Large intestine (tissue), 3 donors: ENCODE results near the gene C6orf47. TPM values are rescaled to one million over a fixed set of nuclear protein-coding genes. Genes with fewer than 3 reads are reported as not detected.

Source experiments
- DNase-seq, 2 donors: peaks; one replicate each; pipeline versions ENCODE4 v3.0.0 to v3.0.0-alpha.2; 2013
- H3K27ac ChIP-seq: one replicate; pipeline ENCODE4 v1.5.1; 2013; ENCODE audit warnings: low read length
- H3K27me3 ChIP-seq: 2 replicates; pipeline ENCODE4 v1.6.1; 2013; ENCODE audit warnings: low read length; ENCODE audit not compliant: control insufficient read depth, insufficient read depth
- H3K36me3 ChIP-seq: 2 replicates; pipeline ENCODE4 v1.6.1; 2013; ENCODE audit warnings: low read length; ENCODE audit not compliant: control insufficient read depth, insufficient read depth
- H3K4me1 ChIP-seq: one replicate; pipeline ENCODE4 v1.6.1; 2013; ENCODE audit warnings: low read length; ENCODE audit not compliant: control insufficient read depth, insufficient read depth
- H3K4me3 ChIP-seq: one replicate; pipeline ENCODE4 v1.5.1; 2013; ENCODE audit warnings: low read length
- H3K9me3 ChIP-seq: one replicate; pipeline ENCODE4 v1.6.1; 2013; ENCODE audit warnings: mild to moderate bottlenecking, low read depth, low read length, moderate library complexity; ENCODE audit not compliant: control insufficient read depth
- WGBS: methylation state at CpG from one replicate; pipeline ENCODE4 v1.1.5; 2013; ENCODE audit warnings: low lambda C conversion rate; ENCODE audit not compliant: insufficient coverage; 5-methylcytosine and 5-hydroxymethylcytosine counted together
- polyA plus RNA-seq: library from polyadenylated mRNA; unstranded; fragments of 120-200 nt; gene quantifications from one replicate; pipeline ENCODE4 v1.2.1, GENCODE V29; 2013

Gene C6orf47
- polyA plus RNA-seq, 1 donor, result 21.5 TPM

- Histone ChIP-seq H3K27ac (no peak overlapping the region), H3K27me3 (no peaks in the 10 kb centered on the region), H3K9me3 (no peaks in the 10 kb centered on the region), H3K4me3 (no peak overlapping the region), H3K36me3 (no peaks in the 10 kb centered on the region), H3K4me1 (peaks cover 22% of the 10 kb centered on the region)
- no peak for DNase-seq
- 90% methylated on average over 2 of the region's 4 CpGs for WGBS
Measured at GRCh38 chr6:31610968-31611367, 49.6 kb downstream of the C6orf47 start.

DNA sequence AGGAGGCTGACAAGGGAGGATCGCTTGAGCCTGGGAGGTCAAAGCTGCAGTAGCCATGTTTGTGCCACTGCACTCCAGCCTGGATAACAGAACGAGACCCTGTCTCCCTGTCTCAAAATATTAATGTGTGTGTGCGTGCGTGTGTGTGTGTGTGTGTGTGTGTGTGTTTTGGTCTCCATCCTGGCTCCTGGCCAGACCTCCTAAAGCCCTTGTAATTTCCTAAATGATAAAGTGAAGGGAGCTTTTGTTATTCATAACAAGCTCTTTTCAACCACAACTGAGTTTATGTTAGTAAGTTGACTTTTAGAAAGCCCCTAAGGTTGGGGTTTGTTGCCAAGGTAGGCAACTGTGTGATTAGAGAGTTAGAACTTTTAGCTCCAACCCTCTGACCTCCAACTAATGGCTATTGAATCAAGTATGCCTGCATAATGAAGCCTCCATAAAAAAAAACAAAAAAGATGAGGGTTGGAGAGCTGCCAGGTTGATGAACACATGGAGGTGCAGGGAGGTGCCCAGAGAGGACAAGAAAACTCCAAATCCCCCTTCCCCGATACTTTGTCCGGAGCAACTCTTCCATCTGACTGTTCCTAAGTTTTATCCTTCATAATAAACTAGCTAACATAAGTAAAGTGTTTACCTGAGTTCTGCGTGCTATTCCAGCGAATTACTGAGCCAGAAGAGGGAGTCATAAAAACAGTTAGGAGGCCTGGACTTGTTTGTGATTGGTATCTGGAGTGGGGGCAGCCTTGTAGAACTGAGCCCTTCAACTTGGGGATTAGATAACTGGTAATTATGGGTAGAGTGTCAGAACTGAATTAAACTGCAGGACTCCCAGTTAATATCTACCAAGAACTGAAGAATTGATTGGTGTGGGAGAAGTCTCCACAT lies 50.8 kb downstream of the C6orf47 start:
- Histone ChIP-seq H3K4me3 (no peak overlapping the region), H3K27ac (no peak overlapping the region), H3K27me3 (no peaks in the 10 kb centered on the region), H3K4me1 (peaks cover 14% of the 10 kb centered on the region), H3K36me3 (no peaks in the 10 kb centered on the region), H3K9me3 (no peaks in the 10 kb centered on the region)
- WGBS, result no CpG with 5 or more reads among the region's 8 CpGs
- DNase-seq, result no peak

Other genes with a start within 250 kb of the C6orf47 start
- 0.73 TPM for gene MICB, start 162.6 kb downstream of the C6orf47 start, polyA plus RNA-seq
- gene MCCD1, start 131.8 kb downstream of the C6orf47 start, polyA plus RNA-seq, result not detected
- gene DDX39B, start 118.8 kb downstream of the C6orf47 start, polyA plus RNA-seq, result 499 TPM
- 9.1 TPM for gene ATP6V1G2, start 114.2 kb downstream of the C6orf47 start, polyA plus RNA-seq
- gene NFKBIL1, start 113.2 kb downstream of the C6orf47 start, polyA plus RNA-seq, result 23.4 TPM
- gene LTA, start 88.5 kb downstream of the C6orf47 start, polyA plus RNA-seq, result 0.96 TPM
- gene TNF, start 85.2 kb downstream of the C6orf47 start, polyA plus RNA-seq, result 1.5 TPM
- gene LTB, start 78.4 kb downstream of the C6orf47 start, polyA plus RNA-seq, result 20.1 TPM
- gene LST1, start 74.5 kb downstream of the C6orf47 start, polyA plus RNA-seq, result 19.8 TPM
- gene NCR3, start 67.8 kb downstream of the C6orf47 start, polyA plus RNA-seq, result 1.7 TPM
- gene AIF1, start 45.5 kb downstream of the C6orf47 start, polyA plus RNA-seq, result 57.1 TPM
- gene PRRC2A, start 40.1 kb downstream of the C6orf47 start, polyA plus RNA-seq, result 122 TPM
- gene BAG6, start 8.1 kb downstream of the C6orf47 start, polyA plus RNA-seq, result 220 TPM
- 14.1 TPM for gene APOM, start 4.9 kb downstream of the C6orf47 start, polyA plus RNA-seq
- 21.4 TPM for gene GPANK1, start 4.2 kb upstream of the C6orf47 start, polyA plus RNA-seq
- 196 TPM for gene CSNK2B, start 5.3 kb upstream of the C6orf47 start, polyA plus RNA-seq
- 18.7 TPM for gene LY6G5B, start 9.2 kb upstream of the C6orf47 start, polyA plus RNA-seq
- 2.6 TPM for gene LY6G5C, start 20.3 kb upstream of the C6orf47 start, polyA plus RNA-seq
- gene ABHD16A, start 42.5 kb upstream of the C6orf47 start, polyA plus RNA-seq, result 62.5 TPM
- 0.07 TPM for gene LY6G6F, start 46.1 kb upstream of the C6orf47 start, polyA plus RNA-seq
- gene LY6G6D, start 54.6 kb upstream of the C6orf47 start, polyA plus RNA-seq, result 0.19 TPM
- gene LY6G6C, start 61.0 kb upstream of the C6orf47 start, polyA plus RNA-seq, result 0.25 TPM
- gene MPIG6B, start 62.6 kb upstream of the C6orf47 start, polyA plus RNA-seq, result 0.88 TPM
- 82.6 TPM for gene DDAH2, start 68.5 kb upstream of the C6orf47 start, polyA plus RNA-seq
- 486 TPM for gene CLIC1, start 75.8 kb upstream of the C6orf47 start, polyA plus RNA-seq
- gene MSH5, start 79.2 kb upstream of the C6orf47 start, polyA plus RNA-seq, result 51.0 TPM
- gene SAPCD1, start 101.9 kb upstream of the C6orf47 start, polyA plus RNA-seq, result 15.0 TPM
- gene VWA7, start 116.5 kb upstream of the C6orf47 start, polyA plus RNA-seq, result 10.1 TPM
- gene VARS1, start 135.0 kb upstream of the C6orf47 start, polyA plus RNA-seq, result 34.2 TPM
- 51.4 TPM for gene LSM2, start 146.2 kb upstream of the C6orf47 start, polyA plus RNA-seq
- gene HSPA1L, start 154.5 kb upstream of the C6orf47 start, polyA plus RNA-seq, result 2.8 TPM
- gene HSPA1A, start 154.8 kb upstream of the C6orf47 start, polyA plus RNA-seq, result 115 TPM
- gene HSPA1B, start 167.0 kb upstream of the C6orf47 start, polyA plus RNA-seq, result 241 TPM
- 174 TPM for gene NEU1, start 202.0 kb upstream of the C6orf47 start, polyA plus RNA-seq
- 157 TPM for gene SLC44A4, start 218.2 kb upstream of the C6orf47 start, polyA plus RNA-seq
- gene EHMT2, start 236.9 kb upstream of the C6orf47 start, polyA plus RNA-seq, result 50.5 TPM
- 11.8 TPM for gene ZBTB12, start 241.3 kb upstream of the C6orf47 start, polyA plus RNA-seq